ENCODE measurements around the gene CNBD2.
A peak's percentile ranks its signal among the peaks of the same experiment; 100 is the strongest.

DNA sequence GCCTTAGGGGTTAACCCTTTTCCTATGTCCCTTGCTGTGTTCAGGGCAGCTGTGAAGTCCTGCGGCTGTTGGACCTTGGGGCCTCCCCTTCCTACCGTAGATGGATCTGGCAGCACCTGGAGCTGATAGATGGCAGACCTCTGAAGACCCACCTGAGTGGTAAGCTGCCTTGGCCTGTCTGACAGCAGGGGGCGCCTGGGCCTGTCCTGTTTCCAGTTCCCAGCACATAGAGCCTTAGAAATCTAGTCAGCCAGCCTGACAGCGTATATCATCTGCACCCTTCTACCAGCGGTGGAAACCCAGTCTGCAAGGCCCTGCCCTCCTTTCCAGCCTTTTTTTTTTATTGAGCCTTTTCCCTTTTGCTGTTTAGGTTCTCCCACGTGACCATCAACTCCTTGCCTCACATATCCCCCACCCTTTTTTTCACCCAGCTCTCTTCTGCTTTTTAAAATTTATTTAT is 26.6 kb downstream of the CNBD2 start:
- TF ChIP-seq, protein P1, sequence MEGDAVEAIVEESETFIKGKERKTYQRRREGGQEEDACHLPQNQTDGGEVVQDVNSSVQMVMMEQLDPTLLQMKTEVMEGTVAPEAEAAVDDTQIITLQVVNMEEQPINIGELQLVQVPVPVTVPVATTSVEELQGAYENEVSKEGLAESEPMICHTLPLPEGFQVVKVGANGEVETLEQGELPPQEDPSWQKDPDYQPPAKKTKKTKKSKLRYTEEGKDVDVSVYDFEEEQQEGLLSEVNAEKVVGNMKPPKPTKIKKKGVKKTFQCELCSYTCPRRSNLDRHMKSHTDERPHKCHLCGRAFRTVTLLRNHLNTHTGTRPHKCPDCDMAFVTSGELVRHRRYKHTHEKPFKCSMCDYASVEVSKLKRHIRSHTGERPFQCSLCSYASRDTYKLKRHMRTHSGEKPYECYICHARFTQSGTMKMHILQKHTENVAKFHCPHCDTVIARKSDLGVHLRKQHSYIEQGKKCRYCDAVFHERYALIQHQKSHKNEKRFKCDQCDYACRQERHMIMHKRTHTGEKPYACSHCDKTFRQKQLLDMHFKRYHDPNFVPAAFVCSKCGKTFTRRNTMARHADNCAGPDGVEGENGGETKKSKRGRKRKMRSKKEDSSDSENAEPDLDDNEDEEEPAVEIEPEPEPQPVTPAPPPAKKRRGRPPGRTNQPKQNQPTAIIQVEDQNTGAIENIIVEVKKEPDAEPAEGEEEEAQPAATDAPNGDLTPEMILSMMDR (IDR thresholded peaks at IDR 0.05): peak; percentile 60 to 95 (median 86)
- no peak for TF ChIP-seq POLR2A (IDR thresholded peaks at IDR 0.05)
